Dermis blood vessel endothelial cell (primary cell): ENCODE measurements around the gene EPOP. TPM values are rescaled to one million over a fixed set of nuclear protein-coding genes. Genes with fewer than 3 reads are reported as not detected.
"Not testable (repeated sequence)": the region's sequence is repeated elsewhere in the genome, so short reads cannot be mapped to it uniquely, and the experiment has no call there.

ENCODE experiments used
- DNase-seq: peaks from one replicate; pipeline ENCODE4 v3.0.0; 2010
- total RNA-seq: library from RNA; depleted of rRNA; stranded (reverse); fragments of >200 nt; gene quantifications from 2 replicates; pipeline ENCODE4 v1.2.3, GENCODE V29; 2014

EPOP gene
- total RNA-seq, 1 donor from 2014 or later: 1.2 TPM

DNA sequence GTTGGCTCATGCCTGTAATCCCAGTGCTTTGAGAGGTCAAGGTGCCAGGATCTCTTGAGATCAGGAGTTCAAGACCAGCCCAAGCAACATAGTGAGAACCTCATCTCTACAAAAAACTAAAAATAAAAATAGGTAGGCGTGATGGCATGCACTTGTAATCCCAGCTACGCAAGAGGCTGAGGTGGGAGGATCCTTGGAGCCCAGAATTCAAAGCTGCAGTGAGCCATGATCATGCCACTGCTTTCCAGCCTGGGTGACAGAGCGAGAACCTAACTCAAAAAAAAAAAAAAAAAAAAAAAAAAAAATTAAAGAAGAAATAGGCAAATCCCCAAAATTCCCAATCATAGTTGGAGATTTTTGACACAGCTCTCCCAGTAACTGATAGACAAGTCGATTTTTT, 36.8 kb downstream of the EPOP start:
- no peak for DNase-seq

DNA sequence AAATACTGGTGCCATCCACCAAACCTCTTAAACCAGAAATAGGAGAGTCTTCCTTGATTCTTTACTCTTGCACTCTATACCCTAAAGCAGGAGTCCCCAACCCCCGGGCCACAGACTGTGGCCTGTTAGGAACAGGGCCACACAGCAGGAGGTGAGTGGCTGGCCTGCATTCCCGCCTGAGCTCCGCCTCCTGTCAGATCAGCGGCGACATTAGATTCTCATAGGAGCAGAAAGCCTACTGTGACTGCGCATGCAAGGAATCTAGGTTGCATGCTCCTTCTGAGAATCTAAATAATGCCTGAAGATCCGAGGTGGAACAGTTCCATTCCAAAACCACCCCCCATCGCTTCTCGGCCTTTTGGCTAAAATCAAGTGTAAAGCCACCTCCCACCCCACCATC, 38.7 kb downstream of the EPOP start:
- DNase-seq: no peak

DNA sequence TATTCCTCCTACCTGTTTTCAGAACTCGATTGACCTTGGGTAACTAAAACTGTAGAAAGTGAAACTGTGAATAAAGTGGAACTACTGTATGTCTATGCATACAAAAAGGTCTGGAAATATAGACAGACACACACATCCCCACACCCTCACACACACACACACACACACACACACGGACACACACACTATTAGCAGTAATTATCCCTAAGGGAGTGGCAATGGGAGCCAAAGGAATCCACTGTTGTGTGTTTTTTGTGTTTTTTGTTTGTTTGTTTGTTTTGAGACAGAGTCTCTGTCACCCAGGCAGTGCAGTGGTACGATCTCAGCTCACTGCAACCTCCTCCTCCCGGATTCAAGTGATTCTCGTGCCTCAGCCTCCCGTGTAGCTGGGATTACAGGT, 42.4 kb downstream of the EPOP start:
- DNase-seq: no peak

DNA sequence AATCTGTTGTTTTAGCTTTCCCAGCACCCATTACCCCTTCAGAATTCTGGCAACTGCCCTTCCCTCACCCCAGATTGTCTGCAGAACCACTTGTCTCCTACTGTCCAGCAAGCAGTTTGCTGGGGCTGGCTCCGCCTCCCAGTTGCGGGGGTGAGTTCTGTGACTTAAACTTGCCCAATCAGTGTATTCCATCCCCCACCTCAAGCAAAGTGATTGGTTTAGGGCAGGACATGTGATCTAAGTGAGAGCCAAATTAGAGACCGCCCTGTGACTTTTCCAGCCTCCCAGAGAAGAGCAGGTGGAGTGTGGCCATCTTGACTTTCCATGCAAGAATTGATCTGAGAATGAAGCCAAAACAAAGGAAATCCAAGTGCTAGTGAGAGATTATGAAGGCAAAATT, 46.3 kb downstream of the EPOP start:
- peak; percentile 15 for DNase-seq

DNA sequence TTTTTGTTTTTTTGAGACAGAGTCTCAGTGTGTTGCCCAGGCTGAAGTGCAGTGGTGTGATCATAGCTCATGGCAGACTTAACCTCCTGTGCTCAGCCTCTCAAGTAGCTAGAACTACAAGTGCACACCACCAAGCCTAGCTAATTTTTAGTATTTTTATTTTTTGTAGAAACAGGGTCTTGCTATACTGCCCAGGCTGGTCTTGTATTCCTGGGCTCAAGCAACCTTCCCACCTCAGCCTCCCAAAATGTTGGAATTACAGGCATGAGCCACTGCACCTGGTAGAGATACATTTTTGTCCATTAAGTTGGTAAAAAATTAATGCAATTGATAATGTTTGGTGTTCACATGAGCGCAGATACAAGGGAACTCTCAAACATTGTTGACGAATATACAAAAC, 46.8 kb downstream of the EPOP start:
- DNase-seq: no peak

DNA sequence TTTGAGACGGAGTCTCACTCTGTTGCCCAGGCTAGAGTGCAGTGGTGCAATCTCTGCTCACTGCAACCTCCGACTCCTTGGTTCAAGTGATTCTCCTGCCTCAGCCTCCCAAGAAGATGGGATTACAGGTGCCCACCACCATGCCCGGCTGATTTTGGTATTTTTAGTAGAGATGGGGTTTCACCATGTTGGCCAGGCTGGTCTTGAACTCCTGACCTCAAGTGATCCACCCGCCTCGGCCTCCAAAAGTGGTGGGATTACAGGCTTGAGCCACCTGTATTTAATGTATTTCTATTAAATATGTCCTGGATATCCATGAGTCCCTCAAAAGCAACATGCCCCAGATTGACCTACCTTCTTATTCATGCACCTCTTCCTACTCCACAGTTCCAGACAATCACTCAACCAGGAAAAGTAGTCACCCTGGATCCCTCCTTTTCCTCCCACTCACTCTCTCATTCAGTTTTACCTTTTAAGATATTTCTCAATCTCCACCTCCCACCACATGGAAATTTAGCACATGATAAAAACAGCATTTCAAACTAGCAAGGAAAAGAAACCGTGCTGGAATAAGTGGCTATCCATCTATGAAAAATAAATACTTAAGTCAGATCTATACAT, 48.0 kb downstream of the EPOP start:
- DNase-seq: not testable (repeated sequence)

DNA sequence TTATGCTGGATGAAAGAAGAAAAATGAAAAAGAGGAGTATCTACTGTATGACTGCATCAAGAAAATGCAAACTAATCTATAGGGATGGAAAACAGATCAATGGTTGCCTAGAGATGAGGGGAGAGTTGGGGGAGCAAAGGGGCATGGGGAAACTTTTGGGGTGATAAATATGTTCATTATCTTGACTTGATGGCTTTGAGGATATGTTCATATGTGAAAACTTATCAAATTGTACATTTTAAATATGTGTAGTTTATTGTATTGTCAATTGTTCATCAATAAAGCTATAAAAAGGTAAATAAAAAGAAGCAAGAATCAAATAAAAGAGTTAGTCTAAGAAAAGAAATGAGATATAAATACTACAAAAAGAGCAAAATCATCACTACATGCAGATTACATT, 49.3 kb downstream of the EPOP start:
- no peak for DNase-seq

DNA sequence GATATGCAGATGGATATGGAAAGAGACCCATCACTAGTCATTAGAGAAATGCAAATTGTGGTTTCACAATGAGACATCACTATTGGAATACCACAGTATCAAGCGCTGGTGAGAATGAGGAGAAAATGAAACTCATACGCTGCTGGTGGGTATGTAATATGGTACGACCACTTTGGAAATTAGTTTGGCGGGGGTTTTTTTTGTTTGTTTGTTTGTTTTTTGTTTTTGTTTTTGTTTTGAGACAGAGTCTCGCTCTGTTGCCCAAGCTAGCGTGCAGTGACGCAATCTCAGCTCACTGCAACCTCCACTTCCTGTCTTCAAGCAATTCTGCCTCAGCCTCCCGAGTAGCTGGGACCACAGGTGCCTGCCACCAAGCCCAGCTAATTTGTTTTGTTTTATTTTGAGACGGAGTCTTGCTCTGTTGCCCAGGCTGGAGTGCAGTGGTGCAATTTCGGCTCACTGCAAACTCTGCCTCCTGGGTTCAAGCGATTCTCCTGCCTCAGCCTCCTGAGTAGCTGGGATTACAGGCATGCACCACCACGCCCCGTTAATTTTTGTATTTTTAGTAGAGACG, 49.9 kb downstream of the EPOP start:
- not testable (repeated sequence) for DNase-seq

Other genes with a start within 250 kb of the EPOP start
- gene ARHGAP23, start 246.5 kb downstream of the EPOP start, total RNA-seq: 34.9 and 104 TPM in 2 replicates
- under 0.01 and 0.14 TPM in 2 replicates for gene SRCIN1, start 69.0 kb downstream of the EPOP start, total RNA-seq
- gene MLLT6, start 30.3 kb upstream of the EPOP start, total RNA-seq: 23.9 and 25.9 TPM in 2 replicates
- 1.7 and 3.4 TPM in 2 replicates for gene CISD3, start 55.4 kb upstream of the EPOP start, total RNA-seq
- gene PCGF2, start 73.4 kb upstream of the EPOP start, total RNA-seq: 2.4 and 7.8 TPM in 2 replicates
- 188 and 348 TPM in 2 replicates for gene PSMB3, start 77.8 kb upstream of the EPOP start, total RNA-seq
- gene PIP4K2B, start 124.6 kb upstream of the EPOP start, total RNA-seq: 55.3 and 76.7 TPM in 2 replicates
- 11.7 and 13.1 TPM in 2 replicates for gene CWC25, start 150.4 kb upstream of the EPOP start, total RNA-seq
- gene RPL23, start 178.8 kb upstream of the EPOP start, total RNA-seq: 921 and 1,590 TPM in 2 replicates
- gene LASP1, start 195.1 kb upstream of the EPOP start, total RNA-seq: 104 and 199 TPM in 2 replicates